ENCODE measurements around the gene DEFB125. TPM values are rescaled to one million over a fixed set of nuclear protein-coding genes. Genes with fewer than 3 reads are reported as not detected.

The DEFB125 gene
- total and polyA plus RNA-seq, 2 donors from 2014 or later = not detected

DNA sequence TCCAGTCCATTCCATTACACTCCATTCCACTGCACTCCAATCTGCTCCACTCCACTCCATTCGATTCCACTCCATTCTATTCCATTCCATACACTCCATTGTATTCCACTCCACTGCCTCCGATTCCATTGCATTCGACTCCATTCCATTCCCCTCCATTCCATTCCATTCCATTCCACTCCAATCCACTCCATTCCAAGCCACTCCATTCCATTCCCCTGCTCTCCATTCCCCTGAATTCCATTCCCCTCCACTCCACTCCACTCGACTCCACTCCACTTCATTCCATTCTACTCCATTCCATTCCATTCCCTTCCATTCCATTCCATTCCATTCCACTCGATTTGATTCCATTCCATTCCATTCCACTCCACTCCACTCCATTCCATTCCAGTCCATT, 25.7 kb upstream of the DEFB125 start:
- TF ChIP-seq, protein P1, sequence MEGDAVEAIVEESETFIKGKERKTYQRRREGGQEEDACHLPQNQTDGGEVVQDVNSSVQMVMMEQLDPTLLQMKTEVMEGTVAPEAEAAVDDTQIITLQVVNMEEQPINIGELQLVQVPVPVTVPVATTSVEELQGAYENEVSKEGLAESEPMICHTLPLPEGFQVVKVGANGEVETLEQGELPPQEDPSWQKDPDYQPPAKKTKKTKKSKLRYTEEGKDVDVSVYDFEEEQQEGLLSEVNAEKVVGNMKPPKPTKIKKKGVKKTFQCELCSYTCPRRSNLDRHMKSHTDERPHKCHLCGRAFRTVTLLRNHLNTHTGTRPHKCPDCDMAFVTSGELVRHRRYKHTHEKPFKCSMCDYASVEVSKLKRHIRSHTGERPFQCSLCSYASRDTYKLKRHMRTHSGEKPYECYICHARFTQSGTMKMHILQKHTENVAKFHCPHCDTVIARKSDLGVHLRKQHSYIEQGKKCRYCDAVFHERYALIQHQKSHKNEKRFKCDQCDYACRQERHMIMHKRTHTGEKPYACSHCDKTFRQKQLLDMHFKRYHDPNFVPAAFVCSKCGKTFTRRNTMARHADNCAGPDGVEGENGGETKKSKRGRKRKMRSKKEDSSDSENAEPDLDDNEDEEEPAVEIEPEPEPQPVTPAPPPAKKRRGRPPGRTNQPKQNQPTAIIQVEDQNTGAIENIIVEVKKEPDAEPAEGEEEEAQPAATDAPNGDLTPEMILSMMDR (IDR thresholded peaks at IDR 0.05; ENCODE audit: borderline replicate concordance, extremely low read depth, insufficient read depth) = no peak
- Histone ChIP-seq H3K36me3 (ENCODE audit: control insufficient read depth in 2 of 3, insufficient read depth in 3 of 3, low read length in 3 of 3) (no peaks in the 10 kb centered on the region), H3K9ac (ENCODE audit: low read length in 3 of 3) (no peak overlapping the region), H3K4me3 (ENCODE audit: low read length in 3 of 3) (peak overlapping the region in 1 of 3 donors; percentile 1), H3K4me1 (ENCODE audit: control insufficient read depth in 2 of 3, insufficient read depth in 2 of 3, low read depth in 1 of 3, low read length in 3 of 3) (no peaks in the 10 kb centered on the region), H3K27ac (ENCODE audit: low read depth in 2 of 2, low read length in 2 of 2) (no peak overlapping the region), H3K9me3 (ENCODE audit: control insufficient read depth in 2 of 3, insufficient read depth in 1 of 3, low read length in 3 of 3) (peaks cover 0 to 33% (median 20%) of the 10 kb centered on the region in 3 donors), H3K27me3 (ENCODE audit: control insufficient read depth, insufficient read depth, low read length) (no peaks in the 10 kb centered on the region)
- intact Hi-C loops (cut with DNase I) = no loop called here
- FAIRE-seq = no peak
- DNase-seq = no peak

DNA sequence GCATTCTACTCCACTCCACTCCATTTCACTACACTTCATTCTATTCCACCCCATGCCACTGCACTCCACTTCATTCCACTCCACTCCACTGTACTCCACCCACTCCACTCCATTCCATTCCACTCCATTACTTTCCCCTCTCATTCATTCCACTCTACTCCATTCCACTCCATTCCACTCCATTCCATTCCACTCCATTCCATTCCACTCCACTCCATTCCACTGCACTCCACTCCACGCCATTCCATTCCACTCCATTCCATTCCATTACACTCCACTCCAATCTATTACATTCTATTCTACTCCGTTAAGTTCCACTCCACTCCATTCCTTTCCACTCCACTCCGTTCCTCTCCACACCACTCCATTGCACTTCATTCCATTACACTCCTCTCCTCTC, 25.0 kb upstream of the DEFB125 start:
- Histone ChIP-seq H3K4me1 (ENCODE audit: control insufficient read depth in 2 of 3, insufficient read depth in 2 of 3, low read depth in 1 of 3, low read length in 3 of 3) (no peaks in the 10 kb centered on the region), H3K9me3 (ENCODE audit: control insufficient read depth in 2 of 3, insufficient read depth in 1 of 3, low read length in 3 of 3) (peaks cover 0 to 33% (median 20%) of the 10 kb centered on the region in 3 donors), H3K9ac (ENCODE audit: low read length in 3 of 3) (no peak overlapping the region), H3K36me3 (ENCODE audit: control insufficient read depth in 2 of 3, insufficient read depth in 3 of 3, low read length in 3 of 3) (no peaks in the 10 kb centered on the region), H3K27me3 (ENCODE audit: control insufficient read depth, insufficient read depth, low read length) (no peaks in the 10 kb centered on the region), H3K4me3 (ENCODE audit: low read length in 3 of 3) (no peak overlapping the region), H3K27ac (ENCODE audit: low read depth in 2 of 2, low read length in 2 of 2) (no peak overlapping the region)
- TF ChIP-seq, protein P1 (IDR thresholded peaks at IDR 0.05; ENCODE audit: borderline replicate concordance, extremely low read depth, insufficient read depth) = no peak
- intact Hi-C loops (cut with DNase I) = no loop called here
- FAIRE-seq = no peak
- no peak for DNase-seq

DNA sequence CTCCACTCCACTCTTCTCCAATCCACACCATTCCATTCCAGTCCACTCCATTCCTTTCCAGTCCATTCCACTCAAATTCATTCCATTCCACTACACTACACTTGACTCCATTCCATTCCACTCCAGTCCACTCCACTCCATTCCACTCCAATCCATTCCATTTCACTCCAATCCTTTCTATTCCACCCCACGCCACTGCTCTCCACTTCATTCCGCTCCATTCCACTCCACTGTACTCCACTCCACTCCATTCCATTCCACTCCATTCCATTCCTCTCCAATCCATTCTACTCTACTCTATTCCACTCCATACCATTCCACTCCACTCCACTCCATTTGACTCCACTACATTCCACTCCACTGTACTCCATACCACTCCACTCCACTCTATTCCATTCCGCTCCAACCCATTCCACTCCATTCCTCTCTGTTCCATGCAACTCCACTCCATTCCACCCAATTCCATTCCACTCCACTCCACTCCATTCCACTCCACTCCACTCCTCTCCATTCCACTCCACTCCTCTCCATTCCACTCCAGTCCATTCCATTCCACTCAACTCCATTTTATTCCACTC, 23.4 kb upstream of the DEFB125 start:
- Histone ChIP-seq H3K9me3 (ENCODE audit: control insufficient read depth in 2 of 3, insufficient read depth in 1 of 3, low read length in 3 of 3) (peaks cover 0 to 33% (median 20%) of the 10 kb centered on the region in 3 donors), H3K27me3 (ENCODE audit: control insufficient read depth, insufficient read depth, low read length) (no peaks in the 10 kb centered on the region), H3K9ac (ENCODE audit: low read length in 3 of 3) (no peak overlapping the region), H3K36me3 (ENCODE audit: control insufficient read depth in 2 of 3, insufficient read depth in 3 of 3, low read length in 3 of 3) (no peaks in the 10 kb centered on the region), H3K4me3 (ENCODE audit: low read length in 3 of 3) (no peak overlapping the region), H3K27ac (ENCODE audit: low read depth in 2 of 2, low read length in 2 of 2) (no peak overlapping the region), H3K4me1 (ENCODE audit: control insufficient read depth in 2 of 3, insufficient read depth in 2 of 3, low read depth in 1 of 3, low read length in 3 of 3) (no peaks in the 10 kb centered on the region)
- FAIRE-seq = no peak
- intact Hi-C loops (cut with DNase I) = no loop called here
- DNase-seq = no peak
- TF ChIP-seq, protein P1 (IDR thresholded peaks at IDR 0.05; ENCODE audit: borderline replicate concordance, extremely low read depth, insufficient read depth) = no peak

All from kidney (tissue), 14 donors.